Ishikawa (cell line): ENCODE measurements around the gene SDK2.

Source experiments
- CEBPB ChIP-seq: IDR thresholded peaks from 2 replicates; pipeline ENCODE4 v1.6.1; 2012
- TAF1 ChIP-seq: IDR thresholded peaks from 2 replicates; pipeline ENCODE4 v1.6.1; 2012; ENCODE audit warnings: low read depth, mild to moderate bottlenecking
- TCF12 ChIP-seq: IDR thresholded peaks from 2 replicates; pipeline ENCODE4 v1.6.1; 2012; ENCODE audit warnings: low read depth
- ZBTB7A ChIP-seq: IDR thresholded peaks from 2 replicates; pipeline ENCODE4 v1.6.1; 2012; ENCODE audit warnings: low read depth

- TF ChIP-seq ZBTB7A (no peak), CEBPB (no peak), TAF1 (no peak), TCF12 (no peak)
Measured at GRCh38 chr17:73667181-73667959, 23.1 kb upstream of the SDK2 start.
